ENCODE data around the gene FRAT1. TPM values are rescaled to one million over a fixed set of nuclear protein-coding genes. Genes with fewer than 3 reads are reported as not detected.

Gene FRAT1
- total and polyA plus RNA-seq, 2 of the 13 experiments (the other 11 are each of a cell fraction or from before 2014, with no cell fraction given): 1.7 to 2.3 TPM

DNA sequence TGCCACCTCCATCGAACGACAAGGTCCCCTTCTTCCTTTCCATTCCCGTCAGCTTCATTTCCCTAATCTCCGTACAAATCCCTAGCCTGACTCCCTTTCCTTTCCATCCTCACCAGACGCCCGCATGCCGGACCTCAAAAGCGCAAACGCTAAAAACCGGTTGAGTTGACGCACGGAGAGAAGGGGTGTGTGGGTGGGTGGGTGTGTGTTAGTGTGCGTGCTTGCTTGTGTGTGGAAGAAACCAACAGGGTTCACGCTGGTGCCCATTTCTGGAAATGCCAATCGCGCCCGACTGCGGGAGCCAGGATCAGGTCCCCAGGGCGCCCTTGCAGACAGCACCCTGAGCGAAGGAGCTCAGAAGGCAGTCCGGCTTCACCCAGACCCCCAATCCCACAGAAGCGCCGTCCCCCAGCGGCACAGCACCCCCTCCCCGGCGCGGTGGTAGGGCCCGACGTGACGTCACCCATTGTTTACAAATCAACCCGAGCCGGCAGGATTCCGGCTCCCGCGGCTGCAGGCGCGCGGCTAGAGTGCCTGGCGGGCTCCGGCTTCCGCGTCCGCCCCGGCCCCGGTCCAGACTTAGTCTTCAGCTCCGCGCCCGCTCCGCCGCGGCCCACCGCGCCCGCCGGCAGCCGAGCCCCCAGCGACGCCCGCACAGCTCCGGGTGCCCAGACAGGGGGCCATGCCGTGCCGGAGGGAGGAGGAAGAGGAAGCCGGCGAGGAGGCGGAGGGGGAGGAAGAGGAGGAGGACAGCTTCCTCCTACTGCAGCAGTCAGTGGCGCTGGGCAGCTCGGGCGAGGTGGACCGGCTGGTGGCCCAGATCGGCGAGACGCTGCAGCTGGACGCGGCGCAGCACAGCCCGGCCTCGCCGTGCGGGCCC lies at the start of gene FRAT1 (continued):
- TF ChIP-seq NR2C2 (CRISPR knock-in tag; IDR thresholded peaks at IDR 0.05; ENCODE audit: borderline replicate concordance): 0 out of 2 replicates have a peak, but pooled peaks have one; percentile 36
- TF ChIP-seq ZNF510 (CRISPR knock-in tag; IDR thresholded peaks at IDR 0.05; ENCODE audit: low read depth): 0 out of 2 replicates have a peak, but pooled peaks have one; percentile 33
- TF ChIP-seq, protein P1, sequence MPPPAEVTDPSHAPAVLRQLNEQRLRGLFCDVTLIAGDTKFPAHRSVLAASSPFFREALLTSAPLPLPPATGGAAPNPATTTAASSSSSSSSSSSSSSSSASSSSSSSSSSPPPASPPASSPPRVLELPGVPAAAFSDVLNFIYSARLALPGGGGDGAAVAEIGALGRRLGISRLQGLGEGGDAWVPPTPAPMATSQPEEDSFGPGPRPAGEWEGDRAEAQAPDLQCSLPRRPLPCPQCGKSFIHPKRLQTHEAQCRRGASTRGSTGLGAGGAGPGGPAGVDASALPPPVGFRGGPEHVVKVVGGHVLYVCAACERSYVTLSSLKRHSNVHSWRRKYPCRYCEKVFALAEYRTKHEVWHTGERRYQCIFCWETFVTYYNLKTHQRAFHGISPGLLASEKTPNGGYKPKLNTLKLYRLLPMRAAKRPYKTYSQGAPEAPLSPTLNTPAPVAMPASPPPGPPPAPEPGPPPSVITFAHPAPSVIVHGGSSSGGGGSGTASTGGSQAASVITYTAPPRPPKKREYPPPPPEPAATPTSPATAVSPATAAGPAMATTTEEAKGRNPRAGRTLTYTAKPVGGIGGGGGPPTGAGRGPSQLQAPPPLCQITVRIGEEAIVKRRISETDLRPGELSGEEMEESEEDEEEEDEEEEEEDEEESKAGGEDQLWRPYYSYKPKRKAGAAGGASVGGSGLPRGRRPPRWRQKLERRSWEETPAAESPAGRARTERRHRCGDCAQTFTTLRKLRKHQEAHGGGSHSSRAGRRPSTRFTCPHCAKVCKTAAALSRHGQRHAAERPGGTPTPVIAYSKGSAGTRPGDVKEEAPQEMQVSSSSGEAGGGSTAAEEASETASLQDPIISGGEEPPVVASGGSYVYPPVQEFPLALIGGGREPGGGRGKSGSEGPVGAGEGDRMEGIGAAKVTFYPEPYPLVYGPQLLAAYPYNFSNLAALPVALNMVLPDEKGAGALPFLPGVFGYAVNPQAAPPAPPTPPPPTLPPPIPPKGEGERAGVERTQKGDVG (CRISPR knock-in tag; IDR thresholded peaks at IDR 0.05; ENCODE audit: borderline replicate concordance): no peak
- TF ChIP-seq PHB2 (IDR thresholded peaks at IDR 0.05; ENCODE audit: partially characterized antibody): no peak
- TF ChIP-seq, protein P2, sequence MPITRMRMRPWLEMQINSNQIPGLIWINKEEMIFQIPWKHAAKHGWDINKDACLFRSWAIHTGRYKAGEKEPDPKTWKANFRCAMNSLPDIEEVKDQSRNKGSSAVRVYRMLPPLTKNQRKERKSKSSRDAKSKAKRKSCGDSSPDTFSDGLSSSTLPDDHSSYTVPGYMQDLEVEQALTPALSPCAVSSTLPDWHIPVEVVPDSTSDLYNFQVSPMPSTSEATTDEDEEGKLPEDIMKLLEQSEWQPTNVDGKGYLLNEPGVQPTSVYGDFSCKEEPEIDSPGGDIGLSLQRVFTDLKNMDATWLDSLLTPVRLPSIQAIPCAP (CRISPR knock-in tag; IDR thresholded peaks at IDR 0.05; ENCODE audit: low read depth): no peak
- TF ChIP-seq CREB1 (IDR thresholded peaks at IDR 0.05): peak; percentile 99
- TF ChIP-seq CREB1 (CRISPR knock-in tag; IDR thresholded peaks at IDR 0.05): peak; percentile 92
- TF ChIP-seq, protein P3, sequence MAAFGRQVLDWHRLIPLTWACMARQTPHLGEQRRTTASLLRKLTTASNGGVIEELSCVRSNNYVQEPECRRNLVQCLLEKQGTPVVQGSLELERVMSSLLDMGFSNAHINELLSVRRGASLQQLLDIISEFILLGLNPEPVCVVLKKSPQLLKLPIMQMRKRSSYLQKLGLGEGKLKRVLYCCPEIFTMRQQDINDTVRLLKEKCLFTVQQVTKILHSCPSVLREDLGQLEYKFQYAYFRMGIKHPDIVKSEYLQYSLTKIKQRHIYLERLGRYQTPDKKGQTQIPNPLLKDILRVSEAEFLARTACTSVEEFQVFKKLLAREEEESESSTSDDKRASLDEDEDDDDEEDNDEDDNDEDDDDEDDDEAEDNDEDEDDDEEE (CRISPR knock-in tag; IDR thresholded peaks at IDR 0.05): no peak
- no peak for TF ChIP-seq ZNF577 (CRISPR knock-in tag; IDR thresholded peaks at IDR 0.05; ENCODE audit: borderline replicate concordance, low read depth)
- no peak for TF ChIP-seq KDM6A (CRISPR knock-in tag; IDR thresholded peaks at IDR 0.05; ENCODE audit: low read depth)
- TF ChIP-seq ZNF264 (CRISPR knock-in tag; IDR thresholded peaks at IDR 0.05): no peak
- no peak for TF ChIP-seq XBP1 (CRISPR knock-in tag; IDR thresholded peaks at IDR 0.05)
- TF ChIP-seq HIVEP1 (CRISPR knock-in tag; IDR thresholded peaks at IDR 0.05): no peak
- no peak for TF ChIP-seq ZBTB1 (CRISPR knock-in tag; IDR thresholded peaks at IDR 0.05; ENCODE audit: borderline replicate concordance)
- TF ChIP-seq KAT2B (IDR thresholded peaks at IDR 0.05; ENCODE audit: borderline replicate concordance, low read depth, low read length): no peak
- TF ChIP-seq NCOR1 (IDR thresholded peaks at IDR 0.05; ENCODE audit: borderline replicate concordance, low read length): peak; percentile 62; the same call in 1 of the 2 replicates
- TF ChIP-seq REPIN1 (CRISPR knock-in tag; IDR thresholded peaks at IDR 0.05; ENCODE audit: borderline replicate concordance, low read depth): no peak
- no peak for TF ChIP-seq ZZZ3 (CRISPR knock-in tag; IDR thresholded peaks at IDR 0.05; ENCODE audit: borderline replicate concordance)
- no peak for TF ChIP-seq ZFP1 (CRISPR knock-in tag; IDR thresholded peaks at IDR 0.05)
- TF ChIP-seq TRIM24 (CRISPR knock-in tag; IDR thresholded peaks at IDR 0.05): no peak
- TF ChIP-seq ZNF781 (CRISPR knock-in tag; IDR thresholded peaks at IDR 0.05; ENCODE audit: borderline replicate concordance, not compliant biosample characterization): no peak
- TF ChIP-seq MED8 (CRISPR knock-in tag; IDR thresholded peaks at IDR 0.05; ENCODE audit: insufficient replicate concordance): peak; percentile 64
- TF ChIP-seq SNAPC2 (CRISPR knock-in tag; IDR thresholded peaks at IDR 0.05): 0 out of 2 replicates have a peak, but pooled peaks have one; percentile 34
- TF ChIP-seq NBN (conservative IDR thresholded peaks at IDR 0.05): no peak
- TF ChIP-seq FOXK2 (IDR thresholded peaks at IDR 0.05): peak; percentile 100
- peak; percentile 63; the same call in 1 of the 2 replicates for TF ChIP-seq THAP11 (CRISPR knock-in tag; IDR thresholded peaks at IDR 0.05)
- no peak for TF ChIP-seq NAIF1 (CRISPR knock-in tag; IDR thresholded peaks at IDR 0.05; ENCODE audit: borderline replicate concordance)

Measured in HepG2 (cell line).